ENCODE measurements around the gene FAM20A. TPM values are rescaled to one million over a fixed set of nuclear protein-coding genes. Genes with fewer than 3 reads are reported as not detected.

Gene FAM20A
- total RNA-seq, 1 experiment from 2014 or later, result 0.34 TPM

GRCh38 chr17:68505951-68506350, 95.2 kb downstream of the FAM20A start:
- no TSS peak for BruUV-seq (replicated peaks)
- TF ChIP-seq, protein P1, sequence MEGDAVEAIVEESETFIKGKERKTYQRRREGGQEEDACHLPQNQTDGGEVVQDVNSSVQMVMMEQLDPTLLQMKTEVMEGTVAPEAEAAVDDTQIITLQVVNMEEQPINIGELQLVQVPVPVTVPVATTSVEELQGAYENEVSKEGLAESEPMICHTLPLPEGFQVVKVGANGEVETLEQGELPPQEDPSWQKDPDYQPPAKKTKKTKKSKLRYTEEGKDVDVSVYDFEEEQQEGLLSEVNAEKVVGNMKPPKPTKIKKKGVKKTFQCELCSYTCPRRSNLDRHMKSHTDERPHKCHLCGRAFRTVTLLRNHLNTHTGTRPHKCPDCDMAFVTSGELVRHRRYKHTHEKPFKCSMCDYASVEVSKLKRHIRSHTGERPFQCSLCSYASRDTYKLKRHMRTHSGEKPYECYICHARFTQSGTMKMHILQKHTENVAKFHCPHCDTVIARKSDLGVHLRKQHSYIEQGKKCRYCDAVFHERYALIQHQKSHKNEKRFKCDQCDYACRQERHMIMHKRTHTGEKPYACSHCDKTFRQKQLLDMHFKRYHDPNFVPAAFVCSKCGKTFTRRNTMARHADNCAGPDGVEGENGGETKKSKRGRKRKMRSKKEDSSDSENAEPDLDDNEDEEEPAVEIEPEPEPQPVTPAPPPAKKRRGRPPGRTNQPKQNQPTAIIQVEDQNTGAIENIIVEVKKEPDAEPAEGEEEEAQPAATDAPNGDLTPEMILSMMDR (IDR thresholded peaks at IDR 0.05; ENCODE audit: insufficient read depth in 1 of 2, low read depth in 1 of 2, low read length in 1 of 2, severe bottlenecking in 1 of 2, unreplicated experiment in 1 of 2), result no peak

DNA sequence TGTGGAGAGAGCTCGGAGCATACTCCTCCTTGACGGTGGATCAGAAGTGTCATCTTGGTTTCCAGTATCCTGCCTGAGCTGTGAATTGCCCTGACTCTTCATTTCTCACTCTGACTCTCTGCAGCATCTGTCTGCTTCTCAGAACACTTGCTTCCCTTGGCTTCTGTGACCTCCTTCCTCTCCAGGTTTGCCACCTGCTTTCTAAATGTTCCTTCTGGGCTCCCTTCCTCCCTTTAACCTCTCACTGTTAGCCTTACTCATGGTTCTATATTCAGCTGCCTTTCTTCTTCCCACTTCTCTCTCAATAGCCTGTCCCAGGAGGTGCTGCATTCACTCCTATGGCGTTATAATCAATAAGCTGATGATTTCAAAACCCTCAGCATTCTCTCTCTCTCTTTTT, 100.1 kb downstream of the FAM20A start:
- H3K9me3 ChIP-seq, result no peaks in the 10 kb centered on the region; the same call in 1 of the 2 replicates
- Mint-ChIP-seq H3K36me3 (ENCODE audit: insufficient read depth, unreplicated experiment) (no peaks in the 10 kb centered on the region), H3K4me3 (ENCODE audit: unreplicated experiment) (no peak overlapping the region), H3K9me3 (ENCODE audit: unreplicated experiment) (peaks cover 9% of the 10 kb centered on the region), H3K27ac (ENCODE audit: unreplicated experiment) (no peak overlapping the region), H3K4me1 (ENCODE audit: low read depth, unreplicated experiment) (no peaks in the 10 kb centered on the region), H3K27me3 (ENCODE audit: insufficient read depth, unreplicated experiment) (peaks cover 9% of the 10 kb centered on the region)
- POLR2A ChIA-PET, result no interaction called here
- H3K4me1 ChIP-seq, result no peaks in the 10 kb centered on the region
- H3K27me3 ChIP-seq (replicated peaks; ENCODE audit: control insufficient read depth, insufficient read depth, low read length), result peaks cover 1% of the 10 kb centered on the region; the same call in 1 of the 2 replicates
- no peaks in the 10 kb centered on the region for H3K36me3 ChIP-seq (ENCODE audit: control insufficient read depth, insufficient read depth, low read length)
- H3K4me3 ChIP-seq (ENCODE audit: low read depth, low read length), result no peak overlapping the region
- no peak for DNase-seq
- no TSS peak for BruUV-seq (replicated peaks)
- TF ChIP-seq, protein P1 (IDR thresholded peaks at IDR 0.05; ENCODE audit: insufficient read depth in 1 of 2, low read depth in 1 of 2, low read length in 1 of 2, severe bottlenecking in 1 of 2, unreplicated experiment in 1 of 2), result no peak
- CTCF ChIA-PET, result no interaction called here
- intact Hi-C loops (cut with micrococcal nuclease; ENCODE audit: unreplicated experiment), result no loop called here

More at GRCh38 chr17:68505951-68506350, 95.2 kb downstream of the FAM20A start:
- no peaks in the 10 kb centered on the region for H3K4me1 Mint-ChIP-seq (ENCODE audit: low read depth, unreplicated experiment)
- peaks cover under 1% of the 10 kb centered on the region; the same call in 1 of the 2 replicates for H3K27me3 ChIP-seq (replicated peaks; ENCODE audit: control insufficient read depth, insufficient read depth, low read length)
- no peaks in the 10 kb centered on the region for H3K36me3 ChIP-seq (ENCODE audit: control insufficient read depth, insufficient read depth, low read length)
- H3K27me3 Mint-ChIP-seq (ENCODE audit: insufficient read depth, unreplicated experiment), result peaks cover 3% of the 10 kb centered on the region
- H3K4me3 Mint-ChIP-seq (ENCODE audit: unreplicated experiment), result no peak overlapping the region
- no peak overlapping the region for H3K27ac Mint-ChIP-seq (ENCODE audit: unreplicated experiment)
- H3K9me3 Mint-ChIP-seq (ENCODE audit: unreplicated experiment), result peaks cover 9% of the 10 kb centered on the region
- intact Hi-C loops (cut with micrococcal nuclease; ENCODE audit: unreplicated experiment), result no loop called here
- POLR2A ChIA-PET, result no interaction called here
- H3K36me3 Mint-ChIP-seq (ENCODE audit: insufficient read depth, unreplicated experiment), result no peaks in the 10 kb centered on the region
- no peak for DNase-seq
- CTCF ChIA-PET, result no interaction called here
- H3K9me3 ChIP-seq, result no peaks in the 10 kb centered on the region; the same call in 1 of the 2 replicates
- peaks cover 2% of the 10 kb centered on the region; the same call in 1 of the 2 replicates for H3K4me1 ChIP-seq
- no peak overlapping the region for H3K4me3 ChIP-seq (ENCODE audit: low read depth, low read length)

- ChIA-PET POLR2A (no interaction called here), CTCF (no interaction called here)
- peaks cover 1% of the 10 kb centered on the region; the same call in 1 of the 2 replicates for H3K27me3 ChIP-seq (replicated peaks; ENCODE audit: control insufficient read depth, insufficient read depth, low read length)
- Mint-ChIP-seq H3K36me3 (ENCODE audit: insufficient read depth, unreplicated experiment) (no peaks in the 10 kb centered on the region), H3K4me1 (ENCODE audit: low read depth, unreplicated experiment) (no peaks in the 10 kb centered on the region), H3K27ac (ENCODE audit: unreplicated experiment) (no peak overlapping the region), H3K4me3 (ENCODE audit: unreplicated experiment) (no peak overlapping the region), H3K27me3 (ENCODE audit: insufficient read depth, unreplicated experiment) (peaks cover 9% of the 10 kb centered on the region), H3K9me3 (ENCODE audit: unreplicated experiment) (peaks cover 7% of the 10 kb centered on the region)
- H3K4me1 ChIP-seq, result no peaks in the 10 kb centered on the region
- TF ChIP-seq, protein P1 (IDR thresholded peaks at IDR 0.05; ENCODE audit: insufficient read depth in 1 of 2, low read depth in 1 of 2, low read length in 1 of 2, severe bottlenecking in 1 of 2, unreplicated experiment in 1 of 2), result no peak
- no peak for DNase-seq
- no peaks in the 10 kb centered on the region; the same call in 1 of the 2 replicates for H3K9me3 ChIP-seq
- no TSS peak for BruUV-seq (replicated peaks)
- intact Hi-C loops (cut with micrococcal nuclease; ENCODE audit: unreplicated experiment), result no loop called here
- H3K36me3 ChIP-seq (ENCODE audit: control insufficient read depth, insufficient read depth, low read length), result no peaks in the 10 kb centered on the region
- no peak overlapping the region for H3K4me3 ChIP-seq (ENCODE audit: low read depth, low read length)
Measured at GRCh38 chr17:68499587-68499986, 101.6 kb downstream of the FAM20A start.

Measured in Caco-2 (cell line).